Fibroblast of mammary gland (primary cell): ENCODE measurements around the gene SLCO2A1.

Experiments used
- DNase-seq: peaks from one replicate; pipeline ENCODE4 v3.0.0-alpha.2; 2010; ENCODE audit warnings: low read depth
- H3K4me3 ChIP-seq: 2 replicates; pipeline ENCODE4 v1.5.1; 2011; ENCODE audit warnings: low read depth, mild to moderate bottlenecking, low read length, moderate library complexity; ENCODE audit not compliant: control insufficient read depth
- TF ChIP-seq, protein P1 (sequence below): conservative IDR thresholded peaks from 2 replicates; pipeline ENCODE4 v1.5.1; 2011; ENCODE audit warnings: low read depth, low read length, inconsistent platforms; ENCODE audit not compliant: control insufficient read depth, insufficient read depth

Gene SLCO2A1

DNA sequence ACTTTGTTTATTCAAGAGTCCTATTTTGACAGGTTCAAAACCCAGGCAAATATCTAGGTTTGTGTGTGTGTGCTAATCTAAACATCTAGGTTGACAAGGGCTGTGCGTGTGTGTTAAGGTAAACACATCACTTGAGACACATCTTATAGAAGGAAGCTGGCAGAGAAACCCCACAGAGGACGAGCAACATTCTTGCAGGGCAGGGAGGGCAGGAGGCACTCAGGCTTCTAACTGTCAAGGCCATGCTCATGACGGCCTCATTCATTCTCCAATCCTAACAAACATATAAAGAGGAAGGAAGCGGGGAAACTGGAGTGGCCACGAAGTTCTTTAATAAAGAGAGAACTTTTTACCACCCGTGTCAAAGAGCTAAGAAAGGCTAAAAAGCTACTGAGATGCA, 43.4 kb downstream of the SLCO2A1 start:
- TF ChIP-seq, protein P1, sequence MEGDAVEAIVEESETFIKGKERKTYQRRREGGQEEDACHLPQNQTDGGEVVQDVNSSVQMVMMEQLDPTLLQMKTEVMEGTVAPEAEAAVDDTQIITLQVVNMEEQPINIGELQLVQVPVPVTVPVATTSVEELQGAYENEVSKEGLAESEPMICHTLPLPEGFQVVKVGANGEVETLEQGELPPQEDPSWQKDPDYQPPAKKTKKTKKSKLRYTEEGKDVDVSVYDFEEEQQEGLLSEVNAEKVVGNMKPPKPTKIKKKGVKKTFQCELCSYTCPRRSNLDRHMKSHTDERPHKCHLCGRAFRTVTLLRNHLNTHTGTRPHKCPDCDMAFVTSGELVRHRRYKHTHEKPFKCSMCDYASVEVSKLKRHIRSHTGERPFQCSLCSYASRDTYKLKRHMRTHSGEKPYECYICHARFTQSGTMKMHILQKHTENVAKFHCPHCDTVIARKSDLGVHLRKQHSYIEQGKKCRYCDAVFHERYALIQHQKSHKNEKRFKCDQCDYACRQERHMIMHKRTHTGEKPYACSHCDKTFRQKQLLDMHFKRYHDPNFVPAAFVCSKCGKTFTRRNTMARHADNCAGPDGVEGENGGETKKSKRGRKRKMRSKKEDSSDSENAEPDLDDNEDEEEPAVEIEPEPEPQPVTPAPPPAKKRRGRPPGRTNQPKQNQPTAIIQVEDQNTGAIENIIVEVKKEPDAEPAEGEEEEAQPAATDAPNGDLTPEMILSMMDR, result no peak
- H3K4me3 ChIP-seq, result no peak overlapping the region
- DNase-seq, result no peak

DNA sequence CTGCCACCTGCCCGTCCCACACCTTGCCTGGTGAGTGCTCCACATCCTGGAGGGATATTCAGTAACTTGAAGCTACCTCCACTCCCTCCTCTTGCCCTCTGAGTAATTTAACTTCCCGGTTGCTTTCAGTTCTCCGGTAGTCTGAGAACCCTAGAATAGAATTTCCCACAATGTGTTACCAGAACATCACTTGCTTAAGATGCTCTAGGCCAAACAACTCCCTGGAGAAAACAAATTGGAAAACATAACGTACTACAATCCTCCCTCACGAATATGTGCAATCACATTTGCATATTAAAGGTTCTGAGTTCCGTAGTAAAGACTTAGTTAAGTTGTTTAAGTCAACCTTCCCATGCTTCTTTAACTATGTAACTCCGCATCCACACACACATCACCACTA, 44.8 kb downstream of the SLCO2A1 start:
- no peak overlapping the region for H3K4me3 ChIP-seq
- TF ChIP-seq, protein P1, result no peak
- DNase-seq, result peak; percentile 24

DNA sequence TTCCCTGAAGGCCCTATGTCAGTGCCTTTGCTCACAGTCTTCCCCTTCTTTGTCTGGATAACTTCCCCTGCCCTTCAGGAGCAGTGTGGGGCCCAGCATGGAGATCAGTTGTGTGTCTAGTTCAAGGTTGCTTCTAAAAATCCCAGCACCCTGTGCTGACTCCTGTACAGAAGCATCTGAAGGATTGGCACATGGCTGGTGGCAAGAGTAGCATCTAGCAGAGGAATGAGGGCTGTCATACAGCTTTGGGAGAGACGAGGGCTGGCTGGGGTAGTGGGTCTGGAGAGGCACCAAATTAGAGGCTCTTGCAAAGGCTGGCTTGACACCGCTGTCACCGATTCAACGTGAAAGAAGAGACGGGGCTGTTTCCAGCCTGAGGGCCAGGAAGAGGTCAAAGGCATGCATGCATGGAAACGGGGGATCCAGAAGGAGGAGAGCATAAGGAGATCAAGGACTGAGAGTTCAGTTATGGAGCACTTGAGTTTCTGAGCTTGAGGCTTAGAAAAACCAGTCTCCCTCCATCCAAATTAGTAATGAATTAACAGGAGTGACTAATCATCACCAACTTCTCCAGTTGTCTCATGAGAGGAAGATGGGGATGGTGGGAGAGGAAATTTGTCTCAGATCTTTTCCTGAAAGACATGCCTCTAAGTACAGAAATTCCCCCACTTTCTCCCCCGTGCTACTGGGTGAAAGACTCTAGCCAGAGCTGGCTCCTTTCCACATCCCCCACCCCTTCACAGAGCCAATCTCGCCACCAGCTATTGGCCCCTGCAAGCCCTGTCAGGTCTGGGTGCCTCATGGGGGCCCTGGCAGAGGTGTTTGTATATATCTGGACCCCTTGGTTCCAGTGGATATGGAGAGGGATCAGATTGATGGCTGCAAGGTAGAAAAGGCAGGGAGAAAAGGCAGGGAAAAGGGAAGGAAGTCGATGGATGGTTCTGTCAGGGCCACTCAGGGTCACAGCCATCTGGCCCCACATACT, 45.9 kb downstream of the SLCO2A1 start:
- H3K4me3 ChIP-seq, result no peak overlapping the region
- TF ChIP-seq, protein P1, result no peak
- DNase-seq, result no peak

DNA sequence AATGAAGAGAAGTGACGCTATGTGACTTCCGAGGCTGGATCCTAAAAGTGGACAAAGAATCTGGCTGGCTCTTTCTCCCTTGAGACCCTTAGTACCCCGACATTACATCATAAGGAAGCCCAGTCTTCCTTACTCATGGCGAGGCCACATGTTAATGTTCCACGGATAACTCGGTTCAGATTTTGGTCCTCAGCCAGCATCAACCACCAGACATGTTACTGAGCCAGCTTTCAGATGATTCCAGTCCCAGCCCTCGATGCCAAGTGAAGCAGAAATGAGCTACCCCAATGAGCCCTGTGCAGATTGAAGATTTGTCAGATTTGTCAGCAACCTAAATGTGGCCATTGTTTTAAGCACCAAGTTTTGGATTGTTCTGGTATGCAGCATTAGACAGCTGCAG, 46.6 kb downstream of the SLCO2A1 start:
- TF ChIP-seq, protein P1, result no peak
- no peak for DNase-seq
- no peak overlapping the region for H3K4me3 ChIP-seq

DNA sequence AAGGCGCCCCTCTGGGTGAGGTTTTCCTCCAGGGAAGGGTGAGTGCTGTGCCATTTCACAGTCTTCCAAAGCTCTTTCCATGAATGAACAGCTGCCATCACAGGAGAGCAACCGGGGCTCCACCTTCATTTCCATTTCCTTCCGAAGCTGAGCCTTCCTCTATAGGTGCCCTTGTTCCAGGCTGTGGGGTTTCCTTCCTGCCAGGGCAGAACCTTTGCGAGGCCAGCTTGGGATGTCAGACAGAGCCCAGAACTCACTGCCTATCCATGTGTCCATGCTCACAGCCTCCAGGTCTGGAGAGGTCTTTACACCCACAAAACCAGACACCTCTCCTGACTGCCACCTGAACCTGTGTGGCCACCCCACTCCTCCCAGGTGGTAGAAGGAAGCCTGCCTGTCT, 49.2 kb downstream of the SLCO2A1 start:
- no peak for DNase-seq
- H3K4me3 ChIP-seq, result no peak overlapping the region
- TF ChIP-seq, protein P1, result no peak

DNA sequence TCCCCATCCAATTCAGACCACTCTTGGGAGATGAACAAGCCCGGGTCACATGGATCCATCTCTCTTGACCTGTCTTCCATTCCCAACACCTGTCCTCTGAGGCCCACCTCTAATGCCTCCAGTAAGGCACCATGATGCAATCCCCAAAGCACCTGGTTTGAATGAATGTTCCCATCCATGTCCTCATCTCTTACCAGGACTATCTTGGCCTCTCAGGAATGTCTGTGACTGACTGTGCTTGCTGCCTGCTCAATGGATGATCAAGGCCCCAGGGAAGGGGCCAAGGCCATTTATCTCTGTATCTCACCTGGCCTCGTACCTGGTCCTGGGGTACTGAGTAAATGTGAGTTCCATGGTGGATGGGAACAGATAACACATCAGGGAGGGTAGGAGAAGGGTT, 49.7 kb downstream of the SLCO2A1 start:
- H3K4me3 ChIP-seq, result no peak overlapping the region
- no peak for DNase-seq
- TF ChIP-seq, protein P1, result no peak

DNA sequence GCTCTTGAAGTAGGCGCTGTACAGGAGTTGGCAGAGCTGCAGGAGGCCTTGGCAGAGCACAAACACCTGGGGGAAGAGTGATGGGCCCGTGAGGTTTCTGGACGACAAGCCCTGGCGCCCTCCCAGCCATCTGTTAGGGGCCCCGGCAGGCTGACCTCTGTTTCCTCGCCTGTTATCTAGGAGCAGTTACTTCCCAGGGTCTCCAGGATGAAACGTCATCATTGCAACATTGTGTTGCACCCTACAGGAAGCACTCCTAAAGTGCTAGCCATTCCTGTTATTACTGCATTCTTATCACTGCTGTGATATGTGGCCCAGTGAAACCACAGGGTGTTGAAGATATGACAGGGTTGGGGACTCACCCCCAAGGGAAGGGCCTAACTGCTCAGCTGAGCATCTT, 50.2 kb downstream of the SLCO2A1 start:
- TF ChIP-seq, protein P1, result no peak
- DNase-seq, result no peak
- no peak overlapping the region for H3K4me3 ChIP-seq
